ENCODE results near the gene NOC4L. TPM values are rescaled to one million over a fixed set of nuclear protein-coding genes. Genes with fewer than 3 reads are reported as not detected.
"Not testable (repeated sequence)": the region's sequence is repeated elsewhere in the genome, so short reads cannot be mapped to it uniquely, and the experiment has no call there.

Gene NOC4L
- total RNA-seq, 1 experiment from 2014 or later: 10.4 TPM

GRCh38 chr12:132149526-132149925, 5.3 kb downstream of the NOC4L start:
- not testable (repeated sequence) for H3K9me2 ChIP-seq (replicated peaks; ENCODE audit: insufficient read depth, low read length); H3K4me3 ChIP-seq (ENCODE audit: low read length); H3K4me1 ChIP-seq (ENCODE audit: low read length); H3K9me3 ChIP-seq (ENCODE audit: low read length); H3K9ac ChIP-seq (ENCODE audit: low read length); H3K4me2 ChIP-seq (ENCODE audit: low read depth, low read length, poor library complexity, severe bottlenecking); H3K27me3 ChIP-seq (ENCODE audit: low read length); H3K27ac ChIP-seq (ENCODE audit: low read length); DNase-seq; H2AFZ ChIP-seq (ENCODE audit: low read length)
- H4K20me1 ChIP-seq (ENCODE audit: insufficient read depth, low read depth, low read length): peaks cover 11% of the 10 kb centered on the region; the same call in 1 of the 2 replicates
- H3K79me2 ChIP-seq (ENCODE audit: low read length): peaks cover 32% of the 10 kb centered on the region
- H3K36me3 ChIP-seq (ENCODE audit: insufficient read depth, low read length): peaks cover 14% of the 10 kb centered on the region; the same call in 1 of the 2 replicates

GRCh38 chr12:132150780-132151144, 6.5 kb downstream of the NOC4L start:
- Histone ChIP-seq H3K4me3 (ENCODE audit: low read length) (no peak overlapping the region), H3K4me1 (ENCODE audit: low read length) (peaks cover 1% of the 10 kb centered on the region), H3K27ac (ENCODE audit: low read length) (no peak overlapping the region), H3K9me3 (ENCODE audit: low read length) (no peaks in the 10 kb centered on the region), H3K4me2 (ENCODE audit: low read depth, low read length, poor library complexity, severe bottlenecking) (no peak overlapping the region), H3K27me3 (ENCODE audit: low read length) (no peaks in the 10 kb centered on the region), H3K36me3 (ENCODE audit: insufficient read depth, low read length) (peaks cover 19% of the 10 kb centered on the region; the same call in 1 of the 2 replicates), H3K9ac (ENCODE audit: low read length) (no peak overlapping the region), H3K9me2 (replicated peaks; ENCODE audit: insufficient read depth, low read length) (no peaks in the 10 kb centered on the region), H3K79me2 (ENCODE audit: low read length) (peaks cover 20% of the 10 kb centered on the region), H4K20me1 (ENCODE audit: insufficient read depth, low read depth, low read length) (0 out of 2 replicates have a peak, but pooled peaks cover 3% of the 10 kb centered on the region), H2AFZ (ENCODE audit: low read length) (no peak overlapping the region)
- DNase-seq: no peak

GRCh38 chr12:132151145-132151765, 7.0 kb downstream of the NOC4L start:
- no peaks in the 10 kb centered on the region for H3K27me3 ChIP-seq (ENCODE audit: low read length)
- H3K4me2 ChIP-seq (ENCODE audit: low read depth, low read length, poor library complexity, severe bottlenecking): no peak overlapping the region
- DNase-seq: no peak
- H3K79me2 ChIP-seq (ENCODE audit: low read length): peaks cover 15% of the 10 kb centered on the region
- no peaks in the 10 kb centered on the region for H3K4me1 ChIP-seq (ENCODE audit: low read length)
- H3K9me2 ChIP-seq (replicated peaks; ENCODE audit: insufficient read depth, low read length): no peaks in the 10 kb centered on the region
- peaks cover 19% of the 10 kb centered on the region for H3K36me3 ChIP-seq (ENCODE audit: insufficient read depth, low read length)
- H3K27ac ChIP-seq (ENCODE audit: low read length): no peak overlapping the region
- H3K9ac ChIP-seq (ENCODE audit: low read length): no peak overlapping the region
- H3K9me3 ChIP-seq (ENCODE audit: low read length): no peaks in the 10 kb centered on the region
- H2AFZ ChIP-seq (ENCODE audit: low read length): no peak overlapping the region
- no peaks in the 10 kb centered on the region for H4K20me1 ChIP-seq (ENCODE audit: insufficient read depth, low read depth, low read length)
- H3K4me3 ChIP-seq (ENCODE audit: low read length): no peak overlapping the region

- Histone ChIP-seq H3K4me3 (ENCODE audit: low read length) (no peak overlapping the region), H3K9ac (ENCODE audit: low read length) (no peak overlapping the region), H3K27me3 (ENCODE audit: low read length) (no peaks in the 10 kb centered on the region), H3K36me3 (ENCODE audit: insufficient read depth, low read length) (peaks cover 19% of the 10 kb centered on the region), H3K27ac (ENCODE audit: low read length) (no peak overlapping the region), H3K79me2 (ENCODE audit: low read length) (peaks cover 9% of the 10 kb centered on the region), H4K20me1 (ENCODE audit: insufficient read depth, low read depth, low read length) (no peaks in the 10 kb centered on the region), H3K9me3 (ENCODE audit: low read length) (0 out of 2 replicates have a peak, but pooled peaks cover under 1% of the 10 kb centered on the region), H3K9me2 (replicated peaks; ENCODE audit: insufficient read depth, low read length) (no peaks in the 10 kb centered on the region), H2AFZ (ENCODE audit: low read length) (no peak overlapping the region), H3K4me1 (ENCODE audit: low read length) (no peaks in the 10 kb centered on the region), H3K4me2 (ENCODE audit: low read depth, low read length, poor library complexity, severe bottlenecking) (no peak overlapping the region)
- DNase-seq: no peak
These were observed 7.6 kb downstream of the NOC4L start for GRCh38 chr12:132151766-132152410.

- DNase-seq: no peak
- Histone ChIP-seq H3K4me2 (ENCODE audit: low read depth, low read length, poor library complexity, severe bottlenecking) (no peak overlapping the region), H3K4me3 (ENCODE audit: low read length) (no peak overlapping the region)
These were observed 8.2 kb downstream of the NOC4L start for GRCh38 chr12:132152411-132152821.

GRCh38 chr12:132152953-132153352, 8.7 kb downstream of the NOC4L start:
- H3K27me3 ChIP-seq (ENCODE audit: low read length): no peaks in the 10 kb centered on the region
- H3K79me2 ChIP-seq (ENCODE audit: low read length): 0 out of 2 replicates have a peak, but pooled peaks cover 2% of the 10 kb centered on the region
- no peak for DNase-seq
- no peak overlapping the region for H2AFZ ChIP-seq (ENCODE audit: low read length)
- no peak overlapping the region for H3K4me3 ChIP-seq (ENCODE audit: low read length)
- H4K20me1 ChIP-seq (ENCODE audit: insufficient read depth, low read depth, low read length): no peaks in the 10 kb centered on the region
- H3K4me1 ChIP-seq (ENCODE audit: low read length): no peaks in the 10 kb centered on the region
- 0 out of 2 replicates have a peak, but pooled peaks cover 3% of the 10 kb centered on the region for H3K9me3 ChIP-seq (ENCODE audit: low read length)
- H3K9ac ChIP-seq (ENCODE audit: low read length): no peak overlapping the region
- no peak overlapping the region for H3K27ac ChIP-seq (ENCODE audit: low read length)
- peaks cover 28% of the 10 kb centered on the region for H3K36me3 ChIP-seq (ENCODE audit: insufficient read depth, low read length)
- H3K9me2 ChIP-seq (replicated peaks; ENCODE audit: insufficient read depth, low read length): no peaks in the 10 kb centered on the region
- H3K4me2 ChIP-seq (ENCODE audit: low read depth, low read length, poor library complexity, severe bottlenecking): no peak overlapping the region

More at GRCh38 chr12:132152411-132152821, 8.2 kb downstream of the NOC4L start:
- Histone ChIP-seq H3K79me2 (ENCODE audit: low read length) (peaks cover 4% of the 10 kb centered on the region; the same call in 1 of the 2 replicates), H3K9me3 (ENCODE audit: low read length) (0 out of 2 replicates have a peak, but pooled peaks cover 3% of the 10 kb centered on the region), H3K4me1 (ENCODE audit: low read length) (no peaks in the 10 kb centered on the region), H2AFZ (ENCODE audit: low read length) (no peak overlapping the region), H3K27ac (ENCODE audit: low read length) (no peak overlapping the region), H3K9me2 (replicated peaks; ENCODE audit: insufficient read depth, low read length) (no peaks in the 10 kb centered on the region), H4K20me1 (ENCODE audit: insufficient read depth, low read depth, low read length) (no peaks in the 10 kb centered on the region), H3K9ac (ENCODE audit: low read length) (no peak overlapping the region), H3K27me3 (ENCODE audit: low read length) (no peaks in the 10 kb centered on the region), H3K36me3 (ENCODE audit: insufficient read depth, low read length) (peaks cover 23% of the 10 kb centered on the region)

GRCh38 chr12:132153501-132154340, 9.5 kb downstream of the NOC4L start:
- H3K27ac ChIP-seq (ENCODE audit: low read length): no peak overlapping the region
- H3K9me2 ChIP-seq (replicated peaks; ENCODE audit: insufficient read depth, low read length): no peaks in the 10 kb centered on the region
- H3K79me2 ChIP-seq (ENCODE audit: low read length): no peaks in the 10 kb centered on the region
- H4K20me1 ChIP-seq (ENCODE audit: insufficient read depth, low read depth, low read length): no peaks in the 10 kb centered on the region
- H2AFZ ChIP-seq (ENCODE audit: low read length): no peak overlapping the region
- no peak overlapping the region for H3K9ac ChIP-seq (ENCODE audit: low read length)
- no peaks in the 10 kb centered on the region for H3K27me3 ChIP-seq (ENCODE audit: low read length)
- peak; percentile 91 for DNase-seq
- H3K9me3 ChIP-seq (ENCODE audit: low read length): 0 out of 2 replicates have a peak, but pooled peaks cover 3% of the 10 kb centered on the region
- H3K4me2 ChIP-seq (ENCODE audit: low read depth, low read length, poor library complexity, severe bottlenecking): no peak overlapping the region
- H3K4me1 ChIP-seq (ENCODE audit: low read length): no peaks in the 10 kb centered on the region
- H3K36me3 ChIP-seq (ENCODE audit: insufficient read depth, low read length): peaks cover 26% of the 10 kb centered on the region
- no peak overlapping the region for H3K4me3 ChIP-seq (ENCODE audit: low read length)

- no peak overlapping the region for H3K4me2 ChIP-seq (ENCODE audit: low read depth, low read length, poor library complexity, severe bottlenecking)
- no peak for DNase-seq
- no peaks in the 10 kb centered on the region for H3K9me2 ChIP-seq (replicated peaks; ENCODE audit: insufficient read depth, low read length)
- H3K9me3 ChIP-seq (ENCODE audit: low read length): 0 out of 2 replicates have a peak, but pooled peaks cover 3% of the 10 kb centered on the region
- H3K79me2 ChIP-seq (ENCODE audit: low read length): no peaks in the 10 kb centered on the region
- H4K20me1 ChIP-seq (ENCODE audit: insufficient read depth, low read depth, low read length): no peaks in the 10 kb centered on the region
- H2AFZ ChIP-seq (ENCODE audit: low read length): no peak overlapping the region
- H3K27ac ChIP-seq (ENCODE audit: low read length): no peak overlapping the region
- H3K4me3 ChIP-seq (ENCODE audit: low read length): no peak overlapping the region
- H3K9ac ChIP-seq (ENCODE audit: low read length): no peak overlapping the region
- peaks cover 26% of the 10 kb centered on the region for H3K36me3 ChIP-seq (ENCODE audit: insufficient read depth, low read length)
- no peaks in the 10 kb centered on the region for H3K27me3 ChIP-seq (ENCODE audit: low read length)
- no peaks in the 10 kb centered on the region for H3K4me1 ChIP-seq (ENCODE audit: low read length)
These were observed 10.1 kb downstream of the NOC4L start for GRCh38 chr12:132154341-132154761.
